K562 treated with DMSO at 1 percent for 24 hours (cell line): Measurements from ENCODE around the gene SENP2. TPM values are rescaled to one million over a fixed set of nuclear protein-coding genes. Genes with fewer than 3 reads are reported as not detected.

Experiments used
- total RNA-seq: library from RNA; unstranded; fragments of 300-600 nt; gene quantifications from 2 replicates; pipeline ENCODE4 v1.2.3, GENCODE V29; 2022; ENCODE audit warnings: low read depth; ENCODE audit not compliant: insufficient read depth

Gene SENP2
- 28.7 and 37.5 TPM in 2 replicates for total RNA-seq

DNA sequence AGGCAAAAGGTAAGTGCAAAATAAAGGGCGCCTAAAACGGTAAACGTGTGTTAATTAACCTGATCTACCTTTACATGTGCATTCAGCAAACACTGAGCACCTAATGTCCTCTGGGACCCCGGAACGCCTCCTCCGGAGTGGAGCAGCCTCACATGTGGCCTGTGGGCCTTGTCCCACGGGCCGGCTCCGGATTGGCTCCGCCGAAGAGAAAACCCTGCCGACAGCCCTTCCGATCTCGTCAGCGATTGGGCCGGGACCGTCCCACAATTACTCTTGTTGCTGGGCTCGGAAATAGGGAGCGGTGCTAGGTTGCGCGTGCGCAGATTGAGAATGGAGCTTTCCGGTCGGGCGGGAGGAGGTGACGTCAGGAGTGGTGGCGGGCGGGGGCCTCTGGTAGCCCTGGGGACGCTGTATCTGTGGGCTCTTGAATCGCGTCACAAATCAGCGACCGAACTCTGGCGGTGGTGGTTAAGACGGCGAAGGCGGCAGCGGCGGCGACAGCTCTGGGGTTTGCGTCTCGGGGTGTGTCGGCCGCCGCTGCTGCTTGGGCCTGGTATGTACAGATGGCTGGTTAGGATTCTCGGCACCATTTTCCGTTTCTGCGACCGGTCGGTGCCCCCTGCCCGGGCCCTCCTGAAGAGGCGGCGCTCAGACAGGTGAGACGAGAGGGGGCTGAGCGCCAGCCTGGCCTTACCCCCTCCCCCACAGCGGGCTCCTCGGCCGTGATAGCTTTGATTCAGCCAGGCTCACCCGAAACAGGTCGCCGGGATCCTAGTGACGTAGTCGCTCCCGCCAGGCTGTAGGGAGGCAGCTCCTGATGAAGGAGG lies at the start of gene SENP2:
Gene SENP2, plus strand, starts transcription at position 437 of the 827 bp plus-strand sequence. Its CDS starts 119 bp downstream, at position 556.

DNA sequence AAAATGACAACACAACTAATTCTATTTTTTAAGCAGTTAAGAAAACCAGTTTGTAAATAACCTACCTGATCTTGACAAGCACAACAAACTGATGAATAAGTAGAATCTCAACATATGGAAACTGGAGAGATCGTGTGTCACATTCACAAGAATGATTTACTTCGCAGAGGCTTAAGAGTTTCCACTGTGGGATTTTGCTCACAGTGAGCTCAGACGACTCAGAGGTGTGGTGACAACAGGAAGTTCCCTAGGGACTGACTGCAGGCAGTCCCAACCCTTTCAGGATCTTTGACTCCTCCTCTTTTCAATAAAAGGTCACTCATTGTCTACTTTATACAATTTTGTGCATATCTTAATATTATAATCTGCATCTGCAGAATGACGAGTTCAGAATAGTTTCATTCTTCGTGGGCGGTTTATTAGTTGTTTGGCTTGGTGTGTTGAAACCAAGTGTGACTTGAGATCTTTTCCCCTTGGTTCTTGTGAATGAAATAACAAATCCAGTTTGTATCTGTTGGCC lies 33.7 kb upstream of the SENP2 start, which contains the start of gene LIPH:
Gene LIPH, minus strand, starts transcription at position 231 of the 520 bp plus-strand sequence. Its CDS starts 117 bp downstream, at position 114.

Other genes with a start within 250 kb of the SENP2 start
- 0.19 and 0.32 TPM in 2 replicates for gene MAP3K13, start 223.2 kb upstream of the SENP2 start, total RNA-seq
- 19.7 and 21.8 TPM in 2 replicates for gene TMEM41A, start 87.3 kb upstream of the SENP2 start, total RNA-seq
- 2.1 and 2.4 TPM in 2 replicates for gene LIPH, start 33.7 kb upstream of the SENP2 start, total RNA-seq
- gene IGF2BP2, start 238.7 kb downstream of the SENP2 start, total RNA-seq, result 22.5 and 24.6 TPM in 2 replicates